T-helper 2 cell treated with Interferon-gamma antibody and Interleukin-4, amounts not matched to agents 100 ng/mL and 5 ng/mL, for 36 hours (primary cell): ENCODE data around the gene GCFC2. TPM values are rescaled to one million over a fixed set of nuclear protein-coding genes. Genes with fewer than 3 reads are reported as not detected.

Source experiments
- intact Hi-C: fragments of 100-400 bp; cut with micrococcal nuclease; formaldehyde crosslinking; loops from one replicate; pipeline ENCODE4 v1.15.1; 2023
- total RNA-seq: library from RNA; stranded (reverse); gene quantifications from 2 replicates; pipeline ENCODE4 v1.2.3, GENCODE V29; 2022

GCFC2 gene
- total RNA-seq, 1 donor from 2014 or later = 24.8 TPM

GRCh38 chr2:75632091-75632701 is 78.5 kb downstream of the GCFC2 start:
- intact Hi-C loops = no loop called here

DNA sequence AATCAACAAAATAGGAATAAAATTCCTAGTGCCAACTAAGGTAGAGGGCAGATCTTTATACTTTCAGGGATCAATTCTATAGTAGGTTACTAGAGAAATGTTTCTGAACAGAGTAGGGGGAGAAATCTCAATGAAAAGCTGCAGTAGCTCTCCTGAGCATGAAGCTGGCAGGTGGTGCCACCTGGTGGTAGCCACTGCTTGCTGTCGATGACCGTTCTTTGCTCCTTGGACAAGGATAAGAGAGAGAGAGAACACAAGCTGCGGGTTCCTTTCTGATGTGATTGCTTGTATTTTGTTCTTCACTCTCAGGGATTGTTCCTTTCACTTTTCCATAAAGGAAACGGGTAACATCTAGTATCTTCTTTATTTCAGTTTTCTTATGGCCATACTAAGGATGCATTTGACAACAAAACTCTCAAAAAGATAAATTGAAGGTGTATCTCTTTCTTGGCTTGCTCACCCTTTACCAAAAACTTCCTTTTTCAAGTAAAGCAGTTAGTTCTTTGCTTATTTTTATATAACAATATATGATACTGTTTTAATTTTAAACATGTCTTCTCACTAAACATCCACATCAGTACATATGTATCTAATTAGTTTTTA is 82.7 kb downstream of the GCFC2 start:
- intact Hi-C loops = no loop called here

- intact Hi-C loops = no loop called here
These were observed 87.8 kb downstream of the GCFC2 start for GRCh38 chr2:75622929-75623328.

- intact Hi-C loops = no loop called here
These were observed 88.2 kb downstream of the GCFC2 start for GRCh38 chr2:75622500-75622899.

GRCh38 chr2:75621228-75621627 is 89.5 kb downstream of the GCFC2 start:
- intact Hi-C loops = no loop called here

GRCh38 chr2:75619956-75620740 is 90.6 kb downstream of the GCFC2 start:
- intact Hi-C loops = no loop called here

DNA sequence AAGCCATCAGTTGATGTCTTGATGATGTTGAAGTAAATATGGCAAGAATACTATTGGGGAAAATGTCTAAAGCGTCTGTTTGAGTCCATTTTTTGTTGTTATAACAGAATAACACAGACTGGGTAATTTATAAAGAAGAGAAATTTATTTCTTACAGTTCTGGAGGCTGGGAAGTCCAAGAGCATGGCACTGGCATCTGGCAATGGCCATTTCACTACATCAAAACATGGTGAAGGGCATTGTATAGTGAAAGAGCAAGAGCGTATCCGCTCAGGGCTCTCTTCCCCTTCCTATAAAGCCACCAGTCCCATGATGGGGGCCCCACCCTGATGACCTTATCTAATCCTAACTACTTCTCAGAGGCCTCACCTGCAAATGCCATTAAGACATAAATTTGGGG is 93.8 kb downstream of the GCFC2 start:
- intact Hi-C loops = no loop called here

DNA sequence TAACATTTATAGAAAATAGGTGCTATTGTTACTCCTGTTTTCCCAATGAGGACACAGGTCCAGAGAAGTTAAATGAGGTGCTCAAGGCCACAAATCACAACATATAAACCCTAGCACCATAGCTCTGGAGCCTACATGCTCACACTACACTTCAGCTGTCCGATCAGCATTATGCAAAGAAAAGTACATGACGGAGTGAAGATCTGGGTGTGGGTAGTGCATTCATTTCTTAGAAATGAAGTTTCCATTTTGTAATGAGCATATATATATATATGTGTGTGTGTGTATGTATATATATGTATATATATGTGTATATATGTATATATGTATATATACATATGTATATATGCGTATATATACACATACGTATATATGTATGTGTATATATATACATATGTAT is 94.3 kb downstream of the GCFC2 start:
- intact Hi-C loops = no loop called here

DNA sequence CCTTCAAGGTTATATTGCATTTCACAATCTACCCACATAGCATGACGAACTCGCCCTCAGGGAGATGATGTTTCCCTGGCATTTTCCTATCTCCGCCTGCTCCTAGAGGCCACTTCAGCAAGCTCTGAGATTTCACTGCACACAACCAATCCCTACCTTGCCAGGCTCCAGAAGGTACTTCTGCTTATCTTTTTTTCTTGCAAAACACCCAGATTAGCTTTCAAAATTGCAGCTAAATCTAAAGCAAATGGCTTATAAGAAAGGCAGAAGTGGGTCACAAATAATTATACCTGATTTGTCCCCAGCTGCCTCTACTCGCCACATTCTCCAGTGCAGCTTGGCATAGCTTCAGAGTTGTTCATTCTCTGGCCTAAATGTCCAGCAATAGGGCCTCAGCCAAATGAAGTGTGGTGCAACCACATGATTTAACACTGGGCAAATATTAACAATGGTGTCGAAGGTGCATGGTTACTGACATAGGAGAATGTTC is 96.5 kb downstream of the GCFC2 start:
- intact Hi-C loops = no loop called here

GRCh38 chr2:75612862-75613243 is 97.9 kb downstream of the GCFC2 start:
- intact Hi-C loops = no loop called here

Other genes with a start within 250 kb of the GCFC2 start
- not detected in 2 replicates for gene EVA1A, start 150.0 kb downstream of the GCFC2 start, total RNA-seq
- gene MRPL19, start 64.1 kb downstream of the GCFC2 start, total RNA-seq = 43.1 and 46.7 TPM in 2 replicates